ENCODE measurements around the gene SDHAF3.

GRCh38 chr7:97117372-97118188, at the start of gene SDHAF3:
- TF ChIP-seq GATA3 (IDR thresholded peaks at IDR 0.05; ENCODE audit: low read depth, low read length) (no peak), GATA2 (IDR thresholded peaks at IDR 0.05; ENCODE audit: low read depth, low read length) (no peak)

Data from SH-SY5Y (cell line).